Fibroblast of pulmonary artery (primary cell): ENCODE results near the gene HMMR.

Experiments used
- DNase-seq: peaks from one replicate; pipeline ENCODE4 v3.0.0-alpha.2; 2010; ENCODE audit warnings: low read depth
- H3K4me3 ChIP-seq: replicated peaks from 2 replicates; pipeline ENCODE4 v1.5.1; 2011; ENCODE audit warnings: low read depth, mild to moderate bottlenecking, control low read depth, low read length, moderate library complexity
- CTCF ChIP-seq: IDR thresholded peaks from 2 replicates; pipeline ENCODE4 v1.5.1; 2011; ENCODE audit warnings: mild to moderate bottlenecking, control low read depth, low read length, inconsistent platforms; ENCODE audit errors: missing control alignments

HMMR gene

GRCh38 chr5:163498886-163499285 is 38.5 kb downstream of the HMMR start:
- H3K4me3 ChIP-seq = no peak overlapping the region
- no peak for TF ChIP-seq CTCF
- DNase-seq = peak; percentile 80

GRCh38 chr5:163502521-163502920 is 42.1 kb downstream of the HMMR start:
- peak overlapping the region; percentile 84 for H3K4me3 ChIP-seq
- DNase-seq = peak; percentile 25
- no peak for TF ChIP-seq CTCF

GRCh38 chr5:163503106-163504078 is 43.0 kb downstream of the HMMR start:
- peak; percentile 48 for TF ChIP-seq CTCF
- DNase-seq = peak; percentile 84

GRCh38 chr5:163504079-163504931 is 43.9 kb downstream of the HMMR start:
- peak overlapping the region; percentile 84 for H3K4me3 ChIP-seq
- TF ChIP-seq CTCF = no peak
- peak; percentile 59 for DNase-seq

More at GRCh38 chr5:163503106-163504078, 43.0 kb downstream of the HMMR start:
- peak overlapping the region; percentile 84 for H3K4me3 ChIP-seq

- H3K4me3 ChIP-seq = peak overlapping the region; percentile 84
- DNase-seq = no peak
- TF ChIP-seq CTCF = no peak
Measured at GRCh38 chr5:163505049-163505367, 44.6 kb downstream of the HMMR start.

- TF ChIP-seq CTCF = peak; percentile 41
- peak; percentile 95 for DNase-seq
- peak within 1 kb of the TSS; percentile 84 for H3K4me3 ChIP-seq
Measured at GRCh38 chr5:163505368-163506094, 45.1 kb downstream of the HMMR start, which contains the start of gene MAT2B. Gene MAT2B (plus strand): TSS chr5:163505619. CDS start chr5:163505687, 68 bp downstream.
